Fibroblast of skin of left quadriceps (primary cell): ENCODE results near the gene DSEL.

Experiments used
- DNase-seq, 2 experiments: peaks; one replicate each; pipeline ENCODE4 v3.0.0-alpha.2; 2013; ENCODE audit warnings: low read depth in 2 of 2

DSEL gene

DNA sequence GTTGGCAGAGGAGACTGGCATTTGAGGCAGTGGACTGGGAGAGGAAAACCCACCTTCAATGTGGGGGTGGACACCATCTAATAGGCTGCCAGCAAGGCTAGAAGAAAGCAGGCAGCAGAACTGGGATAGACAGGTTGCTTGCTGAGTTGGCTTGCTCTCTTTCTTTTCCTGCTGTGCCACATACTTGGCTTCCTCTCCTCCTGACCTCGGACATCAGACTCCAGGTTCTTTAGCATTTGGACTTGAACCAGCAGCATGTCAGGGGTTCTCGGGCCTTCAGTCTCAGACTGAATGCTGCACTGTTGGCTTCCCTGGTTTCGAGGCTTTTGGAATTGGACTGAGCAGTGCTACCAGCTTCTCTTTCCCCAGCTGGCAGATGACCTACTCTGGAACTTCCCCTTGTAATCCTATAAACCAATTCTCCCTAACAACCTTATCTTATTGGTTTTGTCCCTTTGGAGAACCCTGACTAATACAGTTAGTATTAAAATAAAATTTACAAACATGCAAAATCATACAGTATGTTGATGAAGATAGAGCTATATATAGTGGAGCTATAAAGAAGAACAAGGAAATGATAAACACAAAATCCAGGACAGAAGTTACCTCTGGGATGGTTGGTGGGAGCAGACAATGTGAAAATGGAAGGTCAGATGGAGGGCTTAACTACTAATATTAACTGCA lies 15.9 kb downstream of the DSEL start:
- DNase-seq = no peak

DNA sequence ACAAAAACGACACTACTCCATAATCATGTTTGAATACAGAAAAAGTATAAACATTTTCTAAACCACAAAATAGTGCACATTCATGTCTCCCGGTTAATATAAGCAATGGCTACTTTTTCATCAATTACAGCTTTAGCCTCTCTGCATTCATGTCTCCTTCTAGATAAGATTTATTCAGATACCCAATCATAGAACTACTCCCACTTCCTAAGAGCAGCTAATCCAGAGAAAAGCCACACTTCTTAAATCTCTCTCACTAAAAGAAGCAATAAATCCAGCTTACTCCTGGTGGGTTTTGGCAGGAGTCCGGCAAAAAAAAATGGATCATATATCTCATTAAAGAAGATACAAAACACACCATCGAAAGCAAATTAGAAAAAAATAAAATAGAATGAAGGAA lies 20.1 kb downstream of the DSEL start:
- no peak for DNase-seq

DNA sequence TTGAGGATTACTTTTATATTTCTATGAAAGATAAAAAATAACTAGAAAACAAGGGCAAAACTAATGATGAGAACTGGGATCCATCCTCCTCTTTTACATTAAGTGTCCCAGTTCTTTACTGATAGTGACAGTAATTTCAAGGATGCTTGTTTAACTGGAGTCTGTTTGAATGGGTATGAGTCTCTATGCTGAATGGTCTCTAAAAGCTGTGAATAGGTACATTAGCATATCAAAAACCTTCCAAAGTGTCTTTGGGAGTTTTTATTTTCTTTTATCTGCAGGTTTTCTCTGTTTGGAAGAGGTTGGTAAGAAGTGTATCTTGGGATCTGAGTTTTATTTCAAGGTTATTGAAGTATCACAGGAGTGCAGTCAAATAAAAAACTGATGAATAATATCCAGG lies 30.0 kb downstream of the DSEL start:
- no peak for DNase-seq

DNA sequence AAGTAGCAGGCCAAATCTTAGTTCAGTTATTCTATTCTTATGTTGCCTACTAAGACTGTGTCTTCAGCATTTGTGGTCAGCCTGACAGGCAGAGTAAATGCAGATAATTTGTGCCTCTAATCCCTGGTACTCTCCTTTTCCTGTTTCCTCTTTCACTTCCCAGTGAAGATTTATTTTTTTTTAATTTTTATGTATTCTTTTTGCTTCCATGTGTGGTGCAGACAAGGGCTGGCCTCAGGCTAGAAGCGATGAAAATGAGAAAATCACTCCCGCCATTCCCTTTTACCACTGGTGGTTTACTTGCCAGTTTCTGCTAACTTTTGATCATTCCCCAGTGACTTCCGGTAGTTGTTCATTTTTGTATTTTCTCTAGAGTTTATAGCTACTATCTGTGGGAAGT lies 30.9 kb downstream of the DSEL start:
- no peak for DNase-seq

DNA sequence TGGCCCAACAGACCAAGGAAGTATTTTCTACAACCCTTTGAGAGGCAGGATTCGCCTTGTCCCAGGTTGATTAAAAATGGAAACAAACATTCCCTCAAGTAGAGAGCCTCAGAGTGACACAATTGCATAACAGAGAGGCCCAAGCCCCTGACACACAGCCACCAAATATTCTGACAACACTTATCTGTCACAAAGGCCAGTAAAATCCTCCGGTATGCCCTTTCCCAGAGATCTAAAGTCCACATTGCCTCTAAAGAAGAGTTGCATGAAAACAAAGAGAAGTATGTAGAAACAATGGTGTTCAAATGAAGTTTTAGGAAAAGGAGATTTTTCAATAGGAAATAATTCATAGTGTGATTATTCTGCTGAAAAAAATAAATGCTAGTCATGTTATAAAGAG lies 32.1 kb downstream of the DSEL start:
- DNase-seq = no peak

DNA sequence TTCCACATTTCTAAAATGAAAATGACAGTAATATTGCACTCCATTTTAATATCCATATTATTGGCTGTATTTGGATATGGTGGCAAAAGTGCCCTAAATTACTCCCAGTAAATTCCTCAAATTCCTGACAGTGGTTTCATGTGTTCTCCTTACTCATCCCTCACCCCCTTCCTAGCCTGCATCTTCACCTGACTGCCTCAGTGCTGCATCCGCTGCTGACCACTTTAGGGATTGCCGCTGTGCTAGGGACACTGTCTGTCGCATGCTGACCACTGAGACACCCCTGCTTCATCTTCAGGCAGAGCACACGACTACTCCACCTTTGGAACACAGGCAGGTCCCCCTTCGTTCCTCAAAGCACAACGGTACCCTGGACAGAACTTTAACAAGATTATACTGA lies 32.6 kb downstream of the DSEL start:
- no peak for DNase-seq

DNA sequence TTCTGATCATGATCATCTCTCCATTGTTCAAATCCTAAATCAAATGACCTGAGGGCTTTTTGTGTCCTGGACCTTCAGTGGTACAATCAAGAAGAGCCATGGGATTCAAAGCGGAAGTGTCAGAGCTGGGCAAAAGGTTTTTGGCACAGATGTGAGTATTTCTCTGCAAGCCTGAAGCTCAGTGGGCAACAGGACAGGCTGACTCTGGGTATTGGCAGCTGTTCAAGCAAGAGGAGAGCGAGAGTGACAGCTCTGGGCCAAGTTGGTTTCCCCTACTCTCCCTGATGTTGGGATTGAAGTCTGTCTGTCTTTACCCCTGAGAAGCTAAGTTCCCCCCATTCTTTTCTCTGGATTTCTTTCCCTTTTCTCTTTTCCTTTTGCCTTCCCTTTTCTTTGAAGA lies 33.3 kb downstream of the DSEL start:
- DNase-seq = no peak

DNA sequence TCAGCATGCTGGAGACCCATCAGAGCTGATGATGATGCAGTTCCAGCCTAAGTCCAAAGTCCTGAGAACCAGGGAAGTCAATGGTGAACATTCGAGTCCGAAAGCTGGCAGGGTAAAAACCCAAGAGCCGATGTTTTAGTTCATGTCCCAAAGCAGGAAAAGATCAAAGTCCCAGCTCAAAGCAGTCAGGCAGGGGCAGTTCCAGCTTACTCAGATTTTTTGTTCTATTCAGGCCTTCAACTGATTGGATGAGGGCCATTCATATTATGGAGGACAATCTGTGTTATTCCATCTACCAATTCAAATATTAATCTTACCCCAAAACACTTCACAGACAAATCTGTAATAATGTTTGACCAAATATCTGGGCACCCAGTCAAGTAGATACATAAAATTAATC lies 38.3 kb downstream of the DSEL start:
- DNase-seq = no peak

DNA sequence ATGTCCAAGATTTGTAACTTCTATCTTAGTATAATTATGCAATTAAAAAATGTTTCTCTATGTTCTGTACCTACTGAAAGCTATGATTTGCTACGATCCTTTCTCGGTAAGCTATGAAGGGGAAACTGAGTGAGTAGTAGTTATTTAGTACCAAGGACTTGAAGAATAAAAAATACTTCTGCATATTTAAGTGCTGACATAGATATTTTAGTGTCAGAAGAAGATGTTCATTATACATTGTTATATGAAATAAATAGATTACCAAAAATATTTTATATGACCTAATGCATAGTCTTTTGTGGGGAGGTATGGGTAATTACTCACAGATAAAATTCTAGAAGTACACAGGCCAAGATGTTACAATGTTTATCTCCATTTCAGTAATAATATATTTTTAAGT lies 39.0 kb downstream of the DSEL start:
- DNase-seq = no peak

DNA sequence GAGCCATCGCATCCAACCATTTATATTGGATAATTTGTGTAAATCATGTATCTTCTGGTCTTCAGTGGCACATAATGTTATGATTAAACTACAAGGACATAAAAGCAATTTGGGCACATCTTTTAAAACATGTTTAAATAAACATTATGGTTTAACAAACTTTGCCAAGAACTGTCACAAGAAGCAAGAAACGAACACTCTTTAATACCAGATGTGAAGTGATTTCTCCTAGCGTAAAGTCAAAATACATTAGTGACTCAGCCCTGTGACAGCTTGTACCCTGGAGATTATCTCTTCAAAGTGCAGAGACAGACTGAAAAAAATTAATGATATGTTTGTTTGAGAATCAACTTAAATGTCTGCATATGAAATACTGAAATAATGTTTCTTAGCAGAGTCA lies 39.9 kb downstream of the DSEL start:
- peak; percentile 21 to 25 for DNase-seq

DNA sequence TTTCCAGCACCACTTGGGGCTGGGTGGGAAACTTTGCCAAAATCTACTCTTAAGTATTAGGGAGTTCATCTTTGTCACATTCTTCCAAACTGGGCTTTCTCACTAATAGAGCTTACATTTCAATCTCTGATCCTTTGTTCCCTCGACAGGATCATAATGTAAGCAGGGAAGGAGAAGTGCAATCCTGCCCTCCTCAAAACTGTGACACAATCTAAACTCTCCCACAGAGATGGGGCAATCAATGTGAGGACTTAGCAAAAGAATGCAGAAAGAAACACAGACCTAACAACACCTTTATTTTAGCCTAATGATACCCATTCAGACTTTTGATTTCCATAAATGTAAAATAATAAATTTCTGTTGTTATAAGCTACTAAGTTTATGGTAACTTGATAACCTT lies 40.8 kb downstream of the DSEL start:
- DNase-seq = no peak

DNA sequence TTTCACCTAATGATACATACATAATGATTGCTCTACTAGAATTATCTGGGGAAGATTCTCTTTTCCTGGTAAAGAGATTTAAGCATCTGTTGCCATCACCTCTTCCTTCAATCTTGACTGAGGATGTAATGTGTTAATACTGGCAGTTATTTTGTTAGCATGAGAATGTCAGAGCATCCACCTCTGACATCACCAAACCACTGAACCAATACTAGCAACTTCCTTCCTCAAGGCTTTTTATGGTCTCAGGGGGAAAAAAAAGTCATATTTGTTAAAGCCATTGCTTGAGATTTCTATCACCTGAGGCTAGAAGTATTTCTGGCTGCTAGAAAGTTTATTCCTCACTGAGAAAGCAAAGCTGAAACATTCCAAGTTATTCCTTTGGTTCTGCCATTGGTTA lies 48.5 kb downstream of the DSEL start:
- no peak for DNase-seq

DNA sequence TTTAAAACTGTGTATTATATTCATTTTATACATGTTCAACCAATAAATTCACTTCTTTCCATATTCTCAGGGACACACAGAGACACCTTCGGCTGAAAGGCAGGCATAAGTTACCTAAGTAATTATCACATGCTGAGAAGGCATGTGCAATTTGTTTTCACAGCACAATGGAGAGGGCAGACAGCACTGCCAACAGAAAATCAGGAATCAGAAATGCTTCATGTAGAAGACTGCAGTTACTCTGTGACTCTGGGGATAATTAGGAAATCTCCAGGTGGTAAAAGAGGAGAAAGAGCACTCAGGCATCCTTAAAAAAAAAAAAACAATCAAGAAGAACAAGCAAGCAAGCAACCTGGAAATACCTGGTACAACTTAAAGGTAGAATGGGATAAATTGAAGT lies 49.3 kb downstream of the DSEL start:
- no peak for DNase-seq

DNA sequence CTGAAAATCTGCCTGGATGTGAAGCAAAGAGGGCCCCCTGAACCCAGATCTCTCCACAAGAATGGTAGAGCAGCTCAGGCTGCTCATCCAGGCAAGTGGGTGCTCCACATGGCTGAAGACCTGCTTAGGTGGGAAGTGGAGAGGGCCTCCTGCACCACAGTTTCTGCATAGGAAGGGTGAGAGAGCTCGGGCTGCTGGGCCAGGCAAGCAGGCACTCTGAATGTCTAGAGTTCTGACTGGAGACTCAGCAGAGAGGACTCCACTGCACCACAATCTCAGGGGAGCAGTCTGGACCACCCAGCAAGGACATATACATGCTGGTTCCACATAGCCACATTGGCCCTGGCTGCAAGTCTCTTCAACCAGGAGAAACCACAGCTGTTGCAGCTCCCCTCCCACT lies 52.0 kb downstream of the DSEL start:
- no peak for DNase-seq

DNA sequence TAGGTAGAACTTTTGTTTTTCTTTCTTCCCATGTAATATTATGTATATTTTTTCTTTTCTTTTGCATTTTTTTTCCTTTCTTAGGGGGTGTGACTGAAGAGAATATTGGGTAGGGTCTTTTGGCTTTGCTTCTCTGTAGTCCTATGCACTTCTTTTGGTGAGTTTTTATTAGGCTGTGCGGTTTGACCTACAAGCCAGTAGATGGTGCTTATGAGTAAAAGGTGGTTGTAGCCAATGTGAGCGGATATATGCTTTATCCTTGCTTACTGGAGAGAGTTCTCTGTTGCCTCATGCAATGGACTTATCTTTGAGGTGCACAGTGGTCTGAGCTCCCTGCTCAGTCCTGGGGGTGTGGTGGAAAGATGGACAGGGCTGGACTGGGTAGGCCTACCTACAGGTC lies 52.7 kb downstream of the DSEL start:
- DNase-seq = no peak

DNA sequence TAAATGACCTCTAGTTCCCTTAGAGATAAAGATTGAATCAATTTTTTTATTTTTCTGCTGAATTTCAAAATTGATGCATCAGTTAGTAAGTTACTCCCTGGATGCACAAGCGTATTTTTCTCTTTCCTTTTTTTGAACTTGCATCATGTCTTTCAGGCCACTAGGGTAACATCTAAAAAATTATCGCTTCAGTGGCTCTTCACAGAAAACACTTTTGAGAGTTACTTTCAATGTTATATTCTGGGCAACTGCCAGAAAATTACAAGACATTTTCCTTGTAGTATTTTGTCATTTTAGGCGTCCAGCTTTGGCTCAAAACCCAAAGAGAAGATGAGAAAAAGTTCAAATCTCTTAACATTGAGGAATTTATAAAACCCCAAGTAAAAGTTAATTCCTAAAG lies 59.8 kb downstream of the DSEL start:
- no peak for DNase-seq
